GM15510 (cell line): ENCODE measurements around the gene APP.

Source experiments
- POLR2A ChIP-seq: IDR thresholded peaks from 3 replicates; pipeline ENCODE4 v1.6.1; 2011; ENCODE audit warnings: borderline replicate concordance; ENCODE audit not compliant: insufficient read length; ENCODE audit errors: extremely low read depth

Gene APP

GRCh38 chr21:25881524-25882376 lies 288.8 kb downstream of the APP start:
- TF ChIP-seq POLR2A, result no peak

- no peak for TF ChIP-seq POLR2A
Observed at GRCh38 chr21:25879203-25879602, 291.4 kb downstream of the APP start.

DNA sequence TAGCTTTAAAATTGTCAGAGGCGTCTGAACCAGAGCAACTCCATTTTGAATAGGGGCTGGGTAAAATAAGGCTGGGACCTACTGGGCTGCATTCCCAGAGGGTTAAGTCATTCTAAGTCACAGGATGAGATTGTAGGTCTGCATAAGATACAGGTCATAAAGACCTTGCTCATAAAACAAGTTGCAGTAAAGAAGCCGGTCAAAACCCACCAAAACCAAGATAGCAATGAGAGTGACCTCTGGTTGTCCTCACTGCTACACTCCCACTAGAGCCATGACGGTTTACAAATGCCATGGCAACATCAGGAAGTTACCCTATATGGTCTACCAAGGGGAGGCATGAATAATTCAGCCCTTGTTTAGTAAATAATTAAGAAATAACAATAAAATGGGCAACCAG lies 292.2 kb downstream of the APP start:
- TF ChIP-seq POLR2A, result no peak

DNA sequence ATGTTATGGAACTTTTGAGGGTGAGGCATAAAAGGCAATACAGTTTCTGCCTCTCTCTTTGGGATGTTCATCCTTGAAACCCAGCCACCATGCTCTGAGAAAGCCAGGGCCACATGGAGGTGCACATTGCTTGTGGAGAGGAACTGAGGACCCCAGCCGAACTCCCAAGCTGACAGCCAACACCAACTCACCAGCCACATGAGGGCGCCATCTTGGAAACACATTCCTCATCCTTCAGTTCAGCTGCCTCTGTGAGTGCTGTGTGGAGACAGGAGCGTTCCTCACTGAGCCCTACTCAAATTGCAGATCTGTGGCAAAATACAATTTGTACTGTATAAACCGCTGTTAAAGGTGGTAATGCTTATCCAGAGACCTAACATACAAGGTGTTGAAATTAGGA lies 298.3 kb downstream of the APP start:
- no peak for TF ChIP-seq POLR2A

GRCh38 chr21:25871566-25871965 lies 299.0 kb downstream of the APP start:
- TF ChIP-seq POLR2A, result no peak

GRCh38 chr21:25870084-25870483 lies 300.5 kb downstream of the APP start:
- TF ChIP-seq POLR2A, result no peak

DNA sequence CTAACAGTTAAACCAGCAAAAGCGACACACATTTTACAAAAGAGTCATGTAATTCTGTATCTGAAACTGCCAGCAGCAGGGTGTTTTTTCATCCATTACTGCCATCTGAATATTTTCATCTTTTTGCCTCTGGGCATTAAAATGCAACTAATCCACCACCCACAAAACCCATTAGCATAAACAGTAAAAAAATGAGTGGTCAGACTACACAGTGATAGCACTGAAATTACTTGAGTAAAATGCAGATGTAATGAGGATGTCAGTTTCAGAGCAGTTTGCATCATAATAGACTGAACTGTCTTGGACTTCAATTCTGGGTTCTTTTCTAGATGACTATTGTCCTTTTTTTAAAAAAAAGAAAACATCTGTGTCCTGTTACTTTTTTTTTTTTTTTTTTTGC lies 303.5 kb downstream of the APP start:
- no peak for TF ChIP-seq POLR2A

- TF ChIP-seq POLR2A, result no peak
Observed at GRCh38 chr21:25863747-25864146, 306.8 kb downstream of the APP start.

- TF ChIP-seq POLR2A, result no peak
Observed at GRCh38 chr21:25863031-25863430, 307.5 kb downstream of the APP start.

DNA sequence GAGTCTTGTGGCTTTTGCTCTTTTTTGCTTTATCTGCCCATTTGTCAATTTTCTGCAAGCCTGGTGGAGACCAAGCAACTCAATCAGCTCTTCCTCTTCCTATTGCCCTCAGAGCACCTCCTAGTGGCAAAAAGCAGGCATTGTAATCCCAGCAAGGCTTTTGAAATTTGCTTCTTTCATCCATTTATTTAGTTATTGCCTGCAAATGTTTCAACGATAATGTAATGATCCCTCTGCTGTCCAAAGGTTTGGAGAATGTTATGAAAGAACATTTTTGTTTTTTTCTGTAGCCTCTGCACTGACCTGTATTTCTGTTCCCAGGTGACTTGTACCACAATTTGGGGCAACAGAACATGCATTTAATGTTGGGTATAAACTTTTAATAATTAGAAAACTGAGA lies 308.0 kb downstream of the APP start:
- TF ChIP-seq POLR2A, result no peak

- no peak for TF ChIP-seq POLR2A
Observed at GRCh38 chr21:25862112-25862511, 308.5 kb downstream of the APP start.

DNA sequence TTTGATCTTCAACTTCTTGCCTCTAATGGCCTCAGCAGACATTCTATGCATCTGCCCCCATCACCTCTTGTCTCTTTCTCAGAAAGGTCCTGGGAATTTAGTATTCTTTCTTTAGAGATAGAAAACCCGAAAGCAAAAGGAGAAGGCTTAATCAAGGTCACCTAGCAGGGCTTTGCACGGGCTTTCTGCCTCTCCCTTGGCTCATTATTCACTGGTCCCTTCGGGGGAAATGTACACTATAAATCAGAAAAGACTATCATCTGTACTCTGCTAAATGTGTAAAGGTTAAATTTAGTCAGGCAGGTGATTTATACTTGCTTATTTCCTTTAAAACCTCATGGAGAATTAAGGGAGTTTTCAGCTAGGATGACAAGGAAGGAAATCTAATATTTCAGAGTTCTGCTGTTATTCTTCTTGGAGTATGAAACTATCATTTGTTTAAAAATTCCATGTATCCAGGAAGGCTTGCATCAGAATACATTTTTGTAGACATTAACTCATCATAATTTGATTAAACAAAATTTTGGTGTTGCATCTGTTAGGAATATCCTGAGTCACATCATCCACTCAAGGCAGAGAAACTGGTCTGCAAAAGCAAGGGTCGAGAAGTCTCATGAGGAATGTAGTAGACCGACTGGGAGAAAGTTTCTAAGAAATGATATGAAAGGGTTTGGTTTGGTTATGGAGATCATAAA lies 311.2 kb downstream of the APP start:
- no peak for TF ChIP-seq POLR2A

DNA sequence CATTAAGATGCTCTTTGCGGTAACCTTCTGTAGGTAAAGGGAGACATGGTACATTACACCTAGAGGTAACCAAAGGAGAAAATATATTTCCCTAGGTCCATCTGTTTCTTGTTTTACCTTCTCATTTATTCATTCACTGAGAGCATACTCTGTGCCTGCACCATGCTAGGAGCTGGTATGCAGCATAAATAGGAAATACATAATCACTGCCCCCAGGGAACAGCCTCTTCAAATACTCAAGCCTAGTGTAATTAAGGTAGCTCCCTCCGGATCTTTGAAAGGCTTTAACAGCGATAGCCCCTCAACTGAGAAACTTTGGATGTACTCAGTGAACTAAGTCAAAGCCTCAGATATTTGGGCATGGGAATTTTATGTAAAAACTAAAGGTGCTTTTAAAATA lies 312.2 kb downstream of the APP start:
- no peak for TF ChIP-seq POLR2A

DNA sequence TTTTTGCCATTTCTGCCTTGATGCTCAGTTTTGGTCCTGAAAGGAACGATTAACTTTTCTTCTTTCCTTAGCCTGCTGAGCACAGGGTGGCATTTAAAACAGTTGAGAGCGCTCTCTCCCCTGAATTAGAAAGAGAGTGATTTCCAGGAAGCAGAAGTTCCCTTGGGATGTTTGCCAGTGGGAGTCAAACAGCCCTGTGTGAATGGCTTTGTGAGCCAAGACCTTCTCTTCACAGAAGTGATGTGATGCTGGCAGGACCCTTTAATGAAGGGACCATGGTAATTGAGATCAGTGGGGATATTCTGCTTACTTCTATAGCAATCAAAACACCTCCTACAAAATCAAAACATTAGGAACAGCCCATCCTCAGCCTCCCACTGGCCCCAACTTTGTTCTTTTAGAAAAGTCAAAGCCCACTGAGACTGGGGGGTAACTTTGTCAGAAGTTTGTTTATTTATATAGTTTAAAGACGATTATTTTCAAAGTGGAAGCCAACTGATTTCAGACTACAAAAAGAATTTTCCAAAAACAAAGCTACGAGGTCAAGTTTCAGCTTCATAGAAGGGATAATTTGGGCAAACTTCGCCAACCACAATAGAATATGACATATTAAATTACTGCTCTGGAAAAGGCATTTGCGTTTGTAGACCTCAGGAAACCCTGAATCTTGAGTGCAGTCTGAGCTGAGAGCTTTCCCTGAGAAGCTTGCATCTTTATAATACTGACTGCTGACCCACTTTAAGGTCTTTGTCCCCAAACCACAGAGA lies 313.1 kb downstream of the APP start:
- no peak for TF ChIP-seq POLR2A

GRCh38 chr21:25855576-25855975 lies 315.0 kb downstream of the APP start:
- no peak for TF ChIP-seq POLR2A

GRCh38 chr21:25850126-25850842 lies 320.3 kb downstream of the APP start:
- no peak for TF ChIP-seq POLR2A

GRCh38 chr21:25848309-25848708 lies 322.3 kb downstream of the APP start:
- no peak for TF ChIP-seq POLR2A
